GM12891 (cell line): ENCODE data around the gene RAE1.
A peak's percentile ranks its signal among the peaks of the same experiment; 100 is the strongest.
"Not testable (repeated sequence)": the region's sequence is repeated elsewhere in the genome, so short reads cannot be mapped to it uniquely, and the experiment has no call there.

Experiments used
- DNase-seq: peaks from one replicate; pipeline ENCODE4 v3.0.0; 2011; ENCODE audit warnings: low spot score; ENCODE audit not compliant: insufficient read length
- FAIRE-seq: peaks from 2 replicates; lab custom pipeline; 2011; peaks lifted over from hg19 to GRCh38; lab: Jason Lieb, UNC
- PAX5 ChIP-seq: IDR thresholded peaks from 2 replicates; pipeline ENCODE4 v1.6.1; 2011; ENCODE audit warnings: low read length, moderate library complexity, mild to moderate bottlenecking; ENCODE audit not compliant: insufficient read depth, severe bottlenecking
- POLR2A ChIP-seq: IDR thresholded peaks from 2 replicates; pipeline ENCODE4 v1.6.1; 2011; ENCODE audit warnings: low read depth, low read length, control low read depth
- POLR2AphosphoS5 ChIP-seq: IDR thresholded peaks from 2 replicates; pipeline ENCODE4 v1.6.1; 2011; ENCODE audit warnings: low read depth, low read length, control low read depth
- POU2F2 ChIP-seq: IDR thresholded peaks from 2 replicates; pipeline ENCODE4 v1.6.1; 2011; ENCODE audit warnings: low read depth, mild to moderate bottlenecking, control low read depth, low read length, moderate library complexity
- SPI1 ChIP-seq: IDR thresholded peaks from 2 replicates; pipeline ENCODE4 v1.6.1; 2011; ENCODE audit warnings: low read depth, low read length, control low read depth
- TAF1 ChIP-seq: IDR thresholded peaks from 2 replicates; pipeline ENCODE4 v1.6.1; 2011; ENCODE audit warnings: low read depth, low read length, control low read depth

RAE1 gene

DNA sequence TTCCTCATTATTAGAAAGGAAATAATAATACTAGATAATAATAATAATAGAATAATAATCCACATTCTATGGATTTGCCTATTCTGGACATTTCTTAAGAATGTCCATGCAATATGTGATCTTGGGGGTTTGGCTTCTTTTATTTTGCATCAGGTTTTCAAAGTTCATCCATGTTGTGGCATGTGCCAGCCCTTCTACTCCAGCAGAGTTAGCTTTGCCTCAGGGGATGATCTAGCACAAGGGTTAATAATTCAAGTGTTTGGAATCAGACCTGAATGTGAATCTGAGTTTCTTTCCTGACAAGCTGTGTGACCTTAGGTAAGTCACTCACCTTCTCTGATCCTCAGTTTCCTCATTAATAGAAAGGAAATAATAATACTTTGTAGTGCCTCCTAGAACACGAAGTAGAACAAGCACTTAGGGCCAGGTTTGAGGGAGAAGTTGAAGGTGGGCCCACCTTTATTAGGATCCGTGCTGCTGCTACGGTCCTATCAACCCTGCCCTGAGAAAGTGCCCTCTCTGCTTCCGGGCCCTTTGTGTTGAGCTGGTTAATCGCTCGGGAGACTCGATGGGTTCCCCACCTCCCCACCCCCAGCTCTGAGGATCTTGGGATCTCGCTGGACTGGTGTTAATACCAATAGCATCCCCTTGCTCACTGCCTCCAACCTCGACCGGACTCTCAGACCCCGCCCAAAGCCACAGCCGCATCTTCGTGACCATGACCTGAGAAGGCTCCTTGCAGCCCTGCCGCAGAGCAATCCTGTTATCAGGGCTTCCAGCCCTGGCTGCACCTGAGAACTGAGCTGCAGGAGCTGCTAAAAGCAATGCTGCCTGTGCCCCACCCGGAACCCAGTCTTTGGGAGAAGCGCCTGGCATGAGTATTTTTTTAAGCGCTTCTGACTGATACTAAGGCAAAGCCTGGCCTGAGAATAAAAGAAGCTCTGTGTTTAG lies 67.0 kb downstream of the RAE1 start:
- TF ChIP-seq POLR2A (no peak), POU2F2 (no peak), PAX5 (no peak), POLR2AphosphoS5 (no peak), TAF1 (no peak), SPI1 (no peak)
- DNase-seq (no peak), FAIRE-seq (no peak)

- FAIRE-seq, DNase-seq: not testable (repeated sequence)
Measured at GRCh38 chr20:57419479-57419878, 68.4 kb downstream of the RAE1 start.

DNA sequence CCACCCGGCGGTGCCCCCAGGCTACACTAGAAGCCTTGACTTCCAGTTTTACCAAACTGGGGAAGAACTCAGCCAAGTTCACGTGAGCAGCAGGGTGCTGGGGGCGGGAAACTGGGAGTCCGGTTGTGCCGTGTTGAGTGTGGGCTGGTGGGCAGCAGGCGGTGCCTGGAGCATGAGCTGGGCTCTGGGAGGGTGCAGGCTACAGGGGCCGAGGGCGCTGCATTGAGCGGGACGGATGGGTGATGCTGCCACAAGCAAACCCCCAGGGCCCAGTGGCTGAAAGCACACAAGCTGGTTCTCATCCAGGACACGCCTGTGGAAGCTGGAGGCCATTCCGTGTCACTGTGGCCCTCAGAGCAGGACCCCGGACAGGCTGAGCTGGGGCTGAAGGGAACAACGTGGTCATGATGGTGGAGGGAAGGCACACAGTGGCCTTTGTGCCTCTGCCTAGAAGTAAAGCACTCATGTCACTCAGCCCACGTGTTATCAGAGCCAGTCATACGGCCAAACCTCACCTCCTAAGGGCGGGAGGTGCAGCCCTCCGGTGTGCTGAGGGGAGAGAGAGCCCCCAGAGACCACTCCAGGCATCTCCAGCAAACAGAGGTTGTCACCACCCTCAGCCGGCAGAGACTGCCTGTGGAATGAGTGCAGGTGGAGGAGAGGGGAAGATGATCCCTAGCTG lies 69.7 kb downstream of the RAE1 start:
- DNase-seq: no peak
- TF ChIP-seq POU2F2: no peak
- no peak for FAIRE-seq

DNA sequence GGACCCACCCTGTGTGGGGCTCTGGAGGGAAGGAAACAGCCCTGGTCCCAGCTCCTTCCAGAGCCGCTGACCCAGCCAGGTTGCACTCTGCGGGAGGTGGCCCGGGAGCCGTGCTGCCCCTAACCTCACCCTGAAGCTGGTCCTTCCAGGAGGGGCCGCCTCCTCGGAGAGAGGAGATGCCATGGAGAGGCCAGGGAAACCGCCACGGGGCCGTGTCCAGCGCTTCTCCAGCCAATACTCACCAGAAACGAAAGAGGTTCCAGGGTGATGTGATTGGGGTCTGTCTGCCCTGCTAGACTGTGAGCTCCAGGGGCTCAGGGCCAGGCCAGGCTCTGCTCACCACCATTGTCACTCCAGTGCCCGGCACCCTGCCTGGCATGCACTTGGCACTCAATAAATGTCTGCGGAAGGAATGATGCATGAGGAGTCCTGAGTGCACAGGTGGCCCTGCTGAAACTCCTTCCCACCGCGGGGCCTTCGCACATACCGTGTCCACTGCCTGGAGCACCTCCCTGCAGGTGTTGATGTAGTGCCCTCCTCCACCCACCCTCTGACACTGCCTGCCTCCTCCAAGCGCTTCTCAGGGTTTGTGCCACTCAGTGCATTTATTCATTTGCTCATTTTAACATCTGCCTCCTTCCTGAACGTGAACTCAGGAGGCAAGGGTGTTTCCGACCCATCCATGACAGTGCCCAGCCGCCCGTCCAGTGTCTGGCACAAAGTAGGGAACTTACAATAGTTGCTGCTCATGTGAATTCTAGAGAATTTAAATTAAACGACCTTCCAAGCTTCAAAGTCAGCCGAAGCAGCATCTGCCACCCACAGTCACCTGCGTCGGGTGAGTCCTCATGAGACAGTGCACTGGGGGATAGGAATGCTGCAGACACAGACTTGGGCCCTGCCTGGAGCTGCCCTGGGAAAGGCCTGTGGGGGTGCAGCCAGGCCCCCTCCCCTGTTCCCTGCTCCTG lies 70.5 kb downstream of the RAE1 start:
- TF ChIP-seq SPI1: no peak
- TF ChIP-seq POLR2A: no peak
- TF ChIP-seq POU2F2: no peak
- TF ChIP-seq PAX5: no peak
- TF ChIP-seq TAF1: no peak
- no peak for TF ChIP-seq POLR2AphosphoS5
- DNase-seq (no peak), FAIRE-seq (no peak)

DNA sequence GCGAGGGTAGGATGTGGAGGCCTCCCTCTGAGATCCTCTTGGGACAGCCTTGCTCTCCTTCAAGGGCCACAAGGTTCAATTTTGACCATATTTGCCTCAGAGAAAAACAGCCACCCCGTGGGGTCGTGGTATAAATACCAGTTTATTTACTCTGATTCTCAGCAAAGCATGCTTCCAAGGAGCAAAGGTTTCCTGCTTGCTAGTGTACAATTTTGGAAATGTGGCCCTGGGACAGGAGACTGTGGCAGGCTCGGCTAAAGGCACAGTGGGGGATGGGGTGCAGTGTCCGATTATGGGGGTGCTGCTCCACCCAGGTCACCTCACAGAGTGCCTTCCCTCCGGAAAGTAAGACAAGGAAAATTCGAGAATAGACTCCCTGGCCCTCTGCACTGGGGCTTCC lies 71.2 kb downstream of the RAE1 start:
- TF ChIP-seq PAX5: no peak
- TF ChIP-seq POLR2A: no peak
- no peak for TF ChIP-seq POLR2AphosphoS5
- TF ChIP-seq SPI1: no peak
- no peak for TF ChIP-seq TAF1
- TF ChIP-seq POU2F2: no peak
- FAIRE-seq (no peak), DNase-seq (no peak)

GRCh38 chr20:57425150-57426013 lies 74.3 kb downstream of the RAE1 start:
- no peak for TF ChIP-seq TAF1
- no peak for TF ChIP-seq POU2F2
- no peak for TF ChIP-seq POLR2A
- no peak for TF ChIP-seq PAX5
- TF ChIP-seq POLR2AphosphoS5: no peak
- TF ChIP-seq SPI1: no peak
- FAIRE-seq (peak; percentile 16), DNase-seq (peak; percentile 48)

DNA sequence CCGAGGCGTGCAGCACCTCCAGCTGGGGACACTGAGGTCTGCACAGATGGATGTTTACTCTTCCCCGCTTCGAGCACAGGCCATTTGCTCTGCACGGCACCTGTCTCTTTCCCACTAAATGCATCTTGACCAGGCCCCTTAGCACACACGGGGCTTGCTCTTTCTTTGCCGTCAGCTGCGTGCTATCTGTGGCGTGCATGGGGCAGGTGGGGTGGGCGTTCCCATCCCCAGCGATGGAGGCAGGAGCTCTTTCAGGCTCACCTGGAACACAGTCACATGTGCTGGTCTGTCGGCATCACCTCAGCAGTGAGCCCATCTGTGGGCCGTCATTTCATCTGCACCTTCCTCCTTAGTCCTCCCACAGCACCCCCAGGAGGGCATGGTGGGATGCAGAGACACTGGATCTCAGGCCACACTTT lies 75.2 kb downstream of the RAE1 start:
- TF ChIP-seq SPI1: no peak
- TF ChIP-seq PAX5: no peak
- no peak for TF ChIP-seq POLR2A
- no peak for TF ChIP-seq POLR2AphosphoS5
- FAIRE-seq (no peak), DNase-seq (no peak)

- TF ChIP-seq POLR2AphosphoS5 (no peak), SPI1 (no peak), POU2F2 (no peak), TAF1 (no peak), POLR2A (no peak), PAX5 (no peak)
- FAIRE-seq (no peak), DNase-seq (no peak)
Measured at GRCh38 chr20:57426831-57427230, 75.8 kb downstream of the RAE1 start.
